Transverse colon (tissue), 4 donors: ENCODE measurements around the gene PTPRD. TPM values are rescaled to one million over a fixed set of nuclear protein-coding genes. Genes with fewer than 3 reads are reported as not detected.

Experiments
- DNase-seq: peaks from one replicate; pipeline ENCODE4 v3.0.0-alpha.2; 2019
- H3K27ac ChIP-seq, 4 donors: fragments of 200-600 bp; sonication (generic); 2 replicates each; pipeline ENCODE4 v1.5.1; 2016 to 2018; ENCODE audit warnings: inconsistent platforms in 4 of 4
- H3K27me3 ChIP-seq: fragments of 200-600 bp; sonication (generic); 2 replicates; pipeline ENCODE4 v1.5.1; 2017; ENCODE audit warnings: inconsistent platforms
- H3K36me3 ChIP-seq, 4 donors: fragments of 200-600 bp; sonication (generic); 2 replicates each; pipeline ENCODE4 v1.5.1; 2017 to 2019; ENCODE audit warnings: inconsistent platforms in 4 of 4
- H3K4me1 ChIP-seq, 4 donors: fragments of 200-600 bp; sonication (generic); 2 replicates each; pipeline ENCODE4 v1.5.1; 2017 to 2020; ENCODE audit warnings: inconsistent platforms in 4 of 4
- H3K4me3 ChIP-seq, 4 donors: fragments of 200-600 bp; sonication (generic); 1 replicate in 1 of 4; 2 replicates in 3 of 4; pipeline versions ENCODE4 v1.5.1 to v1.6.1; 2017 to 2019; ENCODE audit warnings: inconsistent platforms in 4 of 4
- H3K9me3 ChIP-seq, 2 donors: fragments of 200-600 bp; sonication (generic); 2 replicates each; pipeline ENCODE4 v1.5.1; 2017 to 2019; ENCODE audit warnings: inconsistent platforms in 2 of 2
- EP300 ChIP-seq: sonication (generic); formaldehyde crosslinking; IDR thresholded peaks from one replicate; pipeline ENCODE4 v1.6.1; 2017; ENCODE audit warnings: antibody characterized with exemption, low read depth
- POLR2A ChIP-seq: fragments of 450-650 bp; IDR thresholded peaks from one replicate; pipeline ENCODE4 v1.6.1; 2016; ENCODE audit warnings: antibody characterized with exemption, mild to moderate bottlenecking, moderate library complexity
- POLR2AphosphoS5 ChIP-seq, 3 donors: sonication (generic); formaldehyde crosslinking; IDR thresholded peaks; one replicate each; pipeline ENCODE4 v1.6.1; 2016; ENCODE audit warnings: antibody characterized with exemption in 3 of 3
- WGBS, 2 donors: methylation state at CpG; one replicate each; pipeline ENCODE4 v1.1.5; 2018; ENCODE audit warnings: low coverage in 1 of 2; 5-methylcytosine and 5-hydroxymethylcytosine counted together
- in situ Hi-C, 4 donors: fragments of 200-750 bp; cut with MboI; loops; one replicate each; pipeline versions ENCODE4 v1.15.0 to v1.15.1; 2017; ENCODE audit warnings: low sequenced_read_pairs in 3 of 4, low pct_ligation_motif_present in 1 of 4, low pct_unique_long_range_greater_than_20kb in 1 of 4
- intact Hi-C: fragments of 100-400 bp; cut with DNase I; formaldehyde crosslinking; loops from one replicate; pipeline ENCODE4 v1.15.1; 2023; ENCODE audit warnings: low total_unique reads
- total RNA-seq, 4 donors: library from RNA; depleted of rRNA; stranded (reverse); fragments of >200 nt; gene quantifications; one replicate each; pipeline ENCODE4 v1.1.0, GENCODE V29; 2016
- TF ChIP-seq, protein P1 (sequence below), 5 experiments: fragments of 200-600 bp in 3 of 5; fragments of 450-650 bp in 2 of 5; sonication (generic) in 3 of 5; IDR thresholded peaks; 1 replicate in 2 of 5; 2 replicates in 3 of 5; pipeline ENCODE4 v1.5.1; 2016 to 2017; ENCODE audit warnings: antibody characterized with exemption in 5 of 5, inconsistent platforms in 3 of 5, mild to moderate bottlenecking in 2 of 5, moderate library complexity in 1 of 5

PTPRD gene
- total RNA-seq, 4 donors from 2014 or later, result 43.0 to 115 (median 79.1) TPM

DNA sequence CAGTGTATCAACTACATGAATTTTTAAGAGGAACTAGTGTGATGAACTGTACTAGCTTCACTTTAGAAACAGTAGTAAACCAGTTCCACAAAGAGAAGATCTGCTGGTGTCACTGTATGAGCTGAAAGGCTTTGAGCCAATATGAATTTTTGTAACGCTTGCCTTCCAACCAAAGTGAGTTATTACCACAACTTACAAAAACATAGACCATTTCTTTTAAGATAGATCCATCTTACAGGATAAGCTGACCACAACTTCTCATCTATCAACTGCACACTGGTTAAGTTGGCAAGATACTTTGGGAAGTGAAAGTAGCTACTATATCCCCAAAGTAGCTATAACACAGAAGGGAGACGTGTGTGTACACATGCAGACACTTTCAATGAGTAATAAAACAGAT, 1963.6 kb downstream of the PTPRD start:
- no peaks in the 10 kb centered on the region for H3K4me1 ChIP-seq
- H3K9me3 ChIP-seq, result no peaks in the 10 kb centered on the region
- TF ChIP-seq POLR2AphosphoS5 (IDR thresholded peaks at IDR 0.05), result no peak
- TF ChIP-seq POLR2A, result no peak
- TF ChIP-seq, protein P1, sequence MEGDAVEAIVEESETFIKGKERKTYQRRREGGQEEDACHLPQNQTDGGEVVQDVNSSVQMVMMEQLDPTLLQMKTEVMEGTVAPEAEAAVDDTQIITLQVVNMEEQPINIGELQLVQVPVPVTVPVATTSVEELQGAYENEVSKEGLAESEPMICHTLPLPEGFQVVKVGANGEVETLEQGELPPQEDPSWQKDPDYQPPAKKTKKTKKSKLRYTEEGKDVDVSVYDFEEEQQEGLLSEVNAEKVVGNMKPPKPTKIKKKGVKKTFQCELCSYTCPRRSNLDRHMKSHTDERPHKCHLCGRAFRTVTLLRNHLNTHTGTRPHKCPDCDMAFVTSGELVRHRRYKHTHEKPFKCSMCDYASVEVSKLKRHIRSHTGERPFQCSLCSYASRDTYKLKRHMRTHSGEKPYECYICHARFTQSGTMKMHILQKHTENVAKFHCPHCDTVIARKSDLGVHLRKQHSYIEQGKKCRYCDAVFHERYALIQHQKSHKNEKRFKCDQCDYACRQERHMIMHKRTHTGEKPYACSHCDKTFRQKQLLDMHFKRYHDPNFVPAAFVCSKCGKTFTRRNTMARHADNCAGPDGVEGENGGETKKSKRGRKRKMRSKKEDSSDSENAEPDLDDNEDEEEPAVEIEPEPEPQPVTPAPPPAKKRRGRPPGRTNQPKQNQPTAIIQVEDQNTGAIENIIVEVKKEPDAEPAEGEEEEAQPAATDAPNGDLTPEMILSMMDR (IDR thresholded peaks at IDR 0.05), result no peak
- TF ChIP-seq EP300, result no peak
- in situ Hi-C loops (no loop called here), intact Hi-C loops (no loop called here)
- no peak overlapping the region for H3K4me3 ChIP-seq
- no peak overlapping the region for H3K27ac ChIP-seq
- no peak for DNase-seq
- no peaks in the 10 kb centered on the region for H3K27me3 ChIP-seq
- WGBS, 2 donors, result 62 to 63% methylated on average over 2 of the region's 2 CpGs
- H3K36me3 ChIP-seq, result no peaks in the 10 kb centered on the region

DNA sequence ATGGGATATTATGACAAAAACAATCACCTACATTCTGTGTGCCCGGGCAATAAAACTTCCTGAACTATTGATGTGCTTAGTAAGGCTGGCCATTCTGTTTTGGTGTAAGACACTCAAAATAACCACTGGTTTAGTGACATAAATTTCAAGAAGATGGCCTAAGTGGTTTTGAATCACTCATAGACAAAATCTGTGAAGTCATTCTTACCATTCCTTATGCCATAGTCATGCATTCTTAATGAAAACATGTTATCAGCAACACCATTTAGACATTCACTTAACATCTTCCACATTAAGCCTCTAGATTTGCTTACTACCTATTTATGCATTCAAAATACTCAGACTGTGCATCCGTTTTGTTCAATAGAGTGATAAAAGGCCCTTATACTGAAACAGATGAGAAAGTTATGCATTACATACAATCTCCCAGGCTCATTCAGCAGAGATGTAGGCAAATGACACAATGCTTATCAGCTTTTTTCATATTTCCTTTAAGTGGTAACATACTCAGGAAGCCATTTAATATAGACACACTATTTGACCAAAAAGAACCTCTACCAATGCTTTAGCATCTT, 1964.4 kb downstream of the PTPRD start:
- Histone ChIP-seq H3K27me3 (no peaks in the 10 kb centered on the region), H3K4me1 (no peaks in the 10 kb centered on the region), H3K36me3 (no peaks in the 10 kb centered on the region), H3K4me3 (no peak overlapping the region), H3K27ac (no peak overlapping the region), H3K9me3 (no peaks in the 10 kb centered on the region)
- DNase-seq, result no peak
- TF ChIP-seq, protein P1 (IDR thresholded peaks at IDR 0.05), result no peak
- TF ChIP-seq POLR2AphosphoS5 (IDR thresholded peaks at IDR 0.05) (no peak), EP300 (no peak), POLR2A (no peak)
- intact Hi-C loops, result no loop called here
- 75 to 78% methylated on average over 2 of the region's 2 CpGs for WGBS, 2 donors
- in situ Hi-C loops, result no loop called here

DNA sequence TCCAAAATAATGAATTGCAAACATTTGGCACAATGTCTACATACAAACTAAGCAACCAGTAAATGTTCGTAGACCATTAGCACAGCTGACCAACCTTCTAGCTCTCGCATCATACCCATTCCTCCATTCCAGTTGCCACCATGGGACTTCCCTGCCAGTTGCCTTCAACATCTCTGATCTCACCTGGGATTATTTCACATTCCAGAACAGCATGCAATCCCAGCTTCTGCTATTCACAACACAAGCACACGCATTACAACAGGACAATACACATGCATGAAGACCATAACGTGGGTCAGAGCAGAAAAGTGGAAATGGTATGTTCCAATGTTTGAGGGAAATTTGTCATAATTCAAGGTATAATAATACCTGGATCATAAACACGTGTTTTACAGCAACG, 1965.0 kb downstream of the PTPRD start:
- Histone ChIP-seq H3K36me3 (no peaks in the 10 kb centered on the region), H3K4me1 (no peaks in the 10 kb centered on the region), H3K9me3 (no peaks in the 10 kb centered on the region), H3K27me3 (no peaks in the 10 kb centered on the region), H3K4me3 (no peak overlapping the region), H3K27ac (no peak overlapping the region)
- TF ChIP-seq, protein P1 (IDR thresholded peaks at IDR 0.05), result no peak
- TF ChIP-seq EP300 (no peak), POLR2A (no peak), POLR2AphosphoS5 (IDR thresholded peaks at IDR 0.05) (no peak)
- in situ Hi-C loops, result no loop called here
- no peak for DNase-seq
- intact Hi-C loops, result no loop called here
- WGBS, 2 donors, result 72 to 75% methylated on average over 6 of the region's 6 CpGs

DNA sequence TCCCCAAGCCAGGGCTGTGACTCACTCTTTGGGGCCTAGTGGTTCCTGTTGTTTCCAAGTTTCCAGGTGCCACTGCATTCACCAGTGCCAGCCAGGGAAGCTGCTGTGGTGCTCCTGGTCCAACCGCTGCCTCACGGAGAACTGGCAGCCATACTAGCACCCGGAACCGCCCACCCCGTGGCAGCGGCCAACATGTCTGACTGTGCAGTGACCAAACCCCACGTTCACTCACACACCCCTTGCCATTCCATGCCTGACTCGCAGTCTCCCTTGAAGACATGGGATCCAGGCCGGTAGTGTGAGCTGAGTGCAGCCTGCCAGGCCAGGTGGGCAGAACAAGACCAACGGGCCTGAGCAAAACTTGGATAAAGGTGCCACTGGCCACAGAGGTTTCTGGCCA, 1968.2 kb downstream of the PTPRD start:
- intact Hi-C loops (no loop called here), in situ Hi-C loops (no loop called here)
- Histone ChIP-seq H3K27me3 (no peaks in the 10 kb centered on the region), H3K4me1 (no peaks in the 10 kb centered on the region), H3K36me3 (no peaks in the 10 kb centered on the region), H3K4me3 (no peak overlapping the region), H3K9me3 (no peaks in the 10 kb centered on the region), H3K27ac (no peak overlapping the region)
- DNase-seq, result no peak
- WGBS, 2 donors, result 78 to 93% methylated on average over 2 to 4 of the region's 10 CpGs
- no peak for TF ChIP-seq EP300
- TF ChIP-seq, protein P1 (IDR thresholded peaks at IDR 0.05), result no peak
- TF ChIP-seq POLR2A, result no peak
- no peak for TF ChIP-seq POLR2AphosphoS5 (IDR thresholded peaks at IDR 0.05)
